Measurements from ENCODE around the gene SSTR3. TPM values are rescaled to one million over a fixed set of nuclear protein-coding genes. Genes with fewer than 3 reads are reported as not detected.
"Not testable (repeated sequence)": the region's sequence is repeated elsewhere in the genome, so short reads cannot be mapped to it uniquely, and the experiment has no call there.

The SSTR3 gene
- total RNA-seq, 2 experiments from 2014 or later, result 3.4 to 3.9 TPM

GRCh38 chr22:37178350-37179125, 33.7 kb downstream of the SSTR3 start:
- no peaks in the 10 kb centered on the region for H3K9me3 Mint-ChIP-seq
- H3K27me3 Mint-ChIP-seq, result peaks cover 17% of the 10 kb centered on the region
- peaks cover 8% of the 10 kb centered on the region for H3K4me1 Mint-ChIP-seq
- no peaks in the 10 kb centered on the region for H3K36me3 Mint-ChIP-seq (ENCODE audit: low read depth)
- no peak overlapping the region for H3K4me3 Mint-ChIP-seq
- DNase-seq, result no peak
- ChIA-PET POLR2A (interaction anchor here (1.1 to 2.2 kb wide), 4 partner anchors 8 to 21 kb away, joined by 3 to 9 read pairs (median 4); partner anchors contain the start of gene C1QTNF6), CTCF (interaction anchor here (1.3 kb wide), 1 partner anchor 12 kb away, joined by 5 read pairs; no protein-coding TSS in a partner anchor)
- H3K27ac Mint-ChIP-seq, result no peak overlapping the region

- CTCF ChIA-PET, result interaction anchor here (1.0 to 1.3 kb wide), 2 partner anchors 11 to 134 kb away, joined by 5 read pairs; no protein-coding TSS in a partner anchor
- Mint-ChIP-seq H3K27ac (no peak overlapping the region), H3K4me1 (peaks cover 5% of the 10 kb centered on the region), H3K36me3 (ENCODE audit: low read depth) (no peaks in the 10 kb centered on the region), H3K4me3 (no peak overlapping the region), H3K9me3 (no peaks in the 10 kb centered on the region), H3K27me3 (peaks cover 17% of the 10 kb centered on the region)
- no peak for DNase-seq
- POLR2A ChIA-PET, result interaction anchor here (1.0 to 2.2 kb wide), 5 partner anchors 9 to 56 kb away, joined by 3 to 9 read pairs (median 3); partner anchors contain the start of gene C1QTNF6
Observed at GRCh38 chr22:37177755-37178154, 34.5 kb downstream of the SSTR3 start.

- H3K36me3 Mint-ChIP-seq (ENCODE audit: low read depth), result no peaks in the 10 kb centered on the region
- DNase-seq, result no peak
- no peak overlapping the region for H3K4me3 Mint-ChIP-seq
- CTCF ChIA-PET, result interaction anchor here (1.0 to 1.3 kb wide), 2 partner anchors 11 to 133 kb away, joined by 5 read pairs; no protein-coding TSS in a partner anchor
- no peaks in the 10 kb centered on the region for H3K9me3 Mint-ChIP-seq
- peaks cover 5% of the 10 kb centered on the region for H3K4me1 Mint-ChIP-seq
- POLR2A ChIA-PET, result interaction anchor here (1.0 to 2.2 kb wide), 5 partner anchors 10 to 55 kb away, joined by 3 to 9 read pairs (median 3); partner anchors contain the start of gene C1QTNF6
- H3K27ac Mint-ChIP-seq, result no peak overlapping the region
- peaks cover 17% of the 10 kb centered on the region for H3K27me3 Mint-ChIP-seq
Observed at GRCh38 chr22:37177221-37177620, 35.1 kb downstream of the SSTR3 start.

- Mint-ChIP-seq H3K4me3 (no peak overlapping the region), H3K9me3 (no peaks in the 10 kb centered on the region), H3K27me3 (peaks cover 17% of the 10 kb centered on the region), H3K36me3 (ENCODE audit: low read depth) (no peaks in the 10 kb centered on the region), H3K27ac (no peak overlapping the region), H3K4me1 (peaks cover 4% of the 10 kb centered on the region)
- no peak for DNase-seq
- ChIA-PET CTCF (interaction anchor here (1.0 kb wide), 1 partner anchor 132 kb away, joined by 5 read pairs; no protein-coding TSS in a partner anchor), POLR2A (interaction anchor here (1.3 to 2.2 kb wide), 3 partner anchors 10 to 18 kb away, joined by 3 to 9 read pairs (median 4); partner anchors contain the start of gene C1QTNF6)
Observed at GRCh38 chr22:37176464-37177061, 35.7 kb downstream of the SSTR3 start.

GRCh38 chr22:37175414-37176281, 36.6 kb downstream of the SSTR3 start:
- no peak overlapping the region for H3K27ac Mint-ChIP-seq
- no peaks in the 10 kb centered on the region for H3K9me3 Mint-ChIP-seq
- peaks cover 17% of the 10 kb centered on the region for H3K27me3 Mint-ChIP-seq
- H3K36me3 Mint-ChIP-seq (ENCODE audit: low read depth), result no peaks in the 10 kb centered on the region
- ChIA-PET POLR2A (interaction anchor here (0.7 kb wide), 1 partner anchor 49 kb away, joined by 3 read pairs; no protein-coding TSS in a partner anchor), CTCF (interaction anchor here (0.9 kb wide), 1 partner anchor 8 kb away, joined by 3 read pairs; no protein-coding TSS in a partner anchor)
- H3K4me1 Mint-ChIP-seq, result peaks cover 4% of the 10 kb centered on the region
- no peak overlapping the region for H3K4me3 Mint-ChIP-seq
- DNase-seq, result no peak

- H3K4me3 Mint-ChIP-seq, result no peak overlapping the region
- H3K36me3 Mint-ChIP-seq (ENCODE audit: low read depth), result no peaks in the 10 kb centered on the region
- CTCF ChIA-PET, result interaction anchor here (0.9 kb wide), 1 partner anchor 9 kb away, joined by 3 read pairs; no protein-coding TSS in a partner anchor
- DNase-seq, result no peak
- no peaks in the 10 kb centered on the region for H3K9me3 Mint-ChIP-seq
- POLR2A ChIA-PET, result interaction anchor here (0.7 kb wide), 1 partner anchor 48 kb away, joined by 3 read pairs; no protein-coding TSS in a partner anchor
- H3K27ac Mint-ChIP-seq, result no peak overlapping the region
- H3K27me3 Mint-ChIP-seq, result peaks cover 17% of the 10 kb centered on the region
- peaks cover 7% of the 10 kb centered on the region for H3K4me1 Mint-ChIP-seq
Observed at GRCh38 chr22:37174964-37175363, 37.3 kb downstream of the SSTR3 start.

- no peak overlapping the region for H3K27ac Mint-ChIP-seq
- peaks cover 7% of the 10 kb centered on the region for H3K36me3 Mint-ChIP-seq (ENCODE audit: low read depth)
- peaks cover 20% of the 10 kb centered on the region for H3K4me1 Mint-ChIP-seq
- peaks cover 9% of the 10 kb centered on the region for H3K9me3 Mint-ChIP-seq
- ChIA-PET CTCF (interaction anchor here (1.4 to 1.6 kb wide), 2 partner anchors 10 to 47 kb away, joined by 3 read pairs; no protein-coding TSS in a partner anchor), POLR2A (no interaction called here)
- H3K27me3 Mint-ChIP-seq, result peaks cover 17% of the 10 kb centered on the region
- no peak overlapping the region for H3K4me3 Mint-ChIP-seq
- no peak for DNase-seq
Observed at GRCh38 chr22:37173709-37174108, 38.6 kb downstream of the SSTR3 start.

GRCh38 chr22:37172266-37173245, 39.7 kb downstream of the SSTR3 start:
- ChIA-PET POLR2A (interaction anchor here (0.9 to 2.2 kb wide), 5 partner anchors 14 to 70 kb away, joined by 3 to 9 read pairs (median 3); partner anchors contain the start of gene IL2RB), CTCF (interaction anchor here (1.3 to 1.6 kb wide), 4 partner anchors 9 to 96 kb away, joined by 3 to 7 read pairs (median 3); no protein-coding TSS in a partner anchor)
- H3K36me3 Mint-ChIP-seq (ENCODE audit: low read depth), result peaks cover 11% of the 10 kb centered on the region
- no peak for DNase-seq
- no peak overlapping the region for H3K27ac Mint-ChIP-seq
- peaks cover 31% of the 10 kb centered on the region for H3K4me1 Mint-ChIP-seq
- no peak overlapping the region for H3K4me3 Mint-ChIP-seq
- peaks cover 10% of the 10 kb centered on the region for H3K27me3 Mint-ChIP-seq
- H3K9me3 Mint-ChIP-seq, result peaks cover 12% of the 10 kb centered on the region

- Mint-ChIP-seq H3K36me3 (ENCODE audit: low read depth) (peaks cover 11% of the 10 kb centered on the region), H3K9me3 (peaks cover 12% of the 10 kb centered on the region), H3K27ac (no peak overlapping the region), H3K4me3 (no peak overlapping the region), H3K4me1 (peaks cover 39% of the 10 kb centered on the region), H3K27me3 (peaks cover 7% of the 10 kb centered on the region)
- CTCF ChIA-PET, result interaction anchor here (1.3 to 1.5 kb wide), 2 partner anchors 28 to 95 kb away, joined by 3 to 7 read pairs; no protein-coding TSS in a partner anchor
- no peak for DNase-seq
- POLR2A ChIA-PET, result interaction anchor here (0.9 to 2.2 kb wide), 6 partner anchors 10 to 71 kb away, joined by 3 to 9 read pairs (median 3); partner anchors contain the start of gene IL2RB
Observed at GRCh38 chr22:37171662-37172061, 40.6 kb downstream of the SSTR3 start.

- H3K9me3 Mint-ChIP-seq, result peaks cover 12% of the 10 kb centered on the region
- H3K4me1 Mint-ChIP-seq, result peaks cover 44% of the 10 kb centered on the region
- POLR2A ChIA-PET, result interaction anchor here (0.8 to 2.2 kb wide), 6 partner anchors 9 to 71 kb away, joined by 3 to 9 read pairs (median 3); partner anchors contain the start of gene IL2RB
- H3K27ac Mint-ChIP-seq, H3K4me3 Mint-ChIP-seq, H3K27me3 Mint-ChIP-seq, DNase-seq: not testable (repeated sequence)
- CTCF ChIA-PET, result interaction anchor here (1.0 to 1.1 kb wide), 2 partner anchors 24 to 29 kb away, joined by 3 to 4 read pairs; no protein-coding TSS in a partner anchor
- H3K36me3 Mint-ChIP-seq (ENCODE audit: low read depth), result peaks cover 11% of the 10 kb centered on the region
Observed at GRCh38 chr22:37170689-37171405, 41.4 kb downstream of the SSTR3 start.

Data from activated CD4-positive, alpha-beta memory T cell treated with anti-CD3 and anti-CD28 coated beads, Interleukin-2, amount 10 ng/mL, durations not matched to agents 7 days and 5 days (primary cell).